Measurements from ENCODE around the gene ADAMTS12.

GRCh38 chr5:33788922-33789566 is 102.7 kb downstream of the ADAMTS12 start:
- TF ChIP-seq CTCF (IDR thresholded peaks at IDR 0.05) (no peak), POLR2A (IDR thresholded peaks at IDR 0.05) (no peak)

Data from body of pancreas (tissue), 4 donors.